CD8-positive, alpha-beta memory T cell (primary cell): ENCODE results near the gene RALGPS2. TPM values are rescaled to one million over a fixed set of nuclear protein-coding genes. Genes with fewer than 3 reads are reported as not detected.

Source experiments
- CTCF ChIA-PET: fragments of 350-600 bp; sonication (Branson Sonifier 250); formaldehyde crosslinking; loops from one replicate; lab custom pipeline; 2021; ENCODE audit warnings: antibody characterized with exemption; lab: Charles Lee
- POLR2A ChIA-PET: fragments of 350-600 bp; sonication (Branson Sonifier 250); formaldehyde crosslinking; loops from one replicate; lab custom pipeline; 2021; ENCODE audit warnings: antibody characterized with exemption; lab: Charles Lee
- DNase-seq, 5 donors: peaks; one replicate each; pipeline versions ENCODE4 v3.0.0 to v3.0.0-alpha.2; 2020 to 2022; ENCODE audit warnings: mixed read lengths in 1 of 5
- H3K27ac ChIP-seq: one replicate; pipeline ENCODE4 v1.7.0; 2013; ENCODE audit warnings: low read depth, mild to moderate bottlenecking, low read length, moderate library complexity
- H3K27me3 ChIP-seq: 2 replicates; pipeline ENCODE4 v1.7.0; 2013; ENCODE audit warnings: low read length, mild to moderate bottlenecking; ENCODE audit not compliant: insufficient read depth, poor library complexity, severe bottlenecking
- H3K36me3 ChIP-seq: 2 replicates; pipeline ENCODE4 v1.7.0; 2013; ENCODE audit warnings: mild to moderate bottlenecking, low read length, moderate library complexity; ENCODE audit not compliant: insufficient read depth
- H3K4me1 ChIP-seq: 2 replicates; pipeline ENCODE4 v1.7.0; 2013; ENCODE audit warnings: mild to moderate bottlenecking, low read length, moderate library complexity; ENCODE audit not compliant: insufficient read depth
- H3K4me3 ChIP-seq: 2 replicates; pipeline ENCODE4 v1.7.0; 2013; ENCODE audit warnings: mild to moderate bottlenecking, low read length
- H3K9me3 ChIP-seq: 2 replicates; pipeline ENCODE4 v1.7.0; 2013; ENCODE audit warnings: mild to moderate bottlenecking, low read length
- H3K27ac Mint-ChIP-seq, 8 donors: one replicate each; pipeline ENCODE4 v1.8.0; 2020 to 2021; ENCODE audit warnings: mixed read lengths in 8 of 8, mild to moderate bottlenecking in 6 of 8, inconsistent platforms in 3 of 8, moderate library complexity in 3 of 8
- H3K27me3 Mint-ChIP-seq, 2 donors: one replicate each; pipeline ENCODE4 v1.8.0; 2020 to 2021; ENCODE audit warnings: mixed read lengths in 2 of 2, mild to moderate bottlenecking in 1 of 2, moderate library complexity in 1 of 2
- H3K36me3 Mint-ChIP-seq, 3 donors: one replicate each; pipeline ENCODE4 v1.8.0; 2020 to 2021; ENCODE audit warnings: mixed read lengths in 3 of 3, inconsistent platforms in 1 of 3, mild to moderate bottlenecking in 1 of 3
- H3K4me1 Mint-ChIP-seq, 3 donors: one replicate each; pipeline ENCODE4 v1.8.0; 2020 to 2021; ENCODE audit warnings: mixed read lengths in 3 of 3, inconsistent platforms in 1 of 3, mild to moderate bottlenecking in 1 of 3
- H3K4me3 Mint-ChIP-seq, 7 donors: one replicate each; pipeline ENCODE4 v1.8.0; 2020 to 2021; ENCODE audit warnings: mixed read lengths in 7 of 7, mild to moderate bottlenecking in 6 of 7, moderate library complexity in 4 of 7, inconsistent platforms in 2 of 7
- H3K9me3 Mint-ChIP-seq, 5 donors: one replicate each; pipeline ENCODE4 v1.8.0; 2020 to 2022; ENCODE audit warnings: mixed read lengths in 5 of 5, mild to moderate bottlenecking in 3 of 5, moderate library complexity in 2 of 5, inconsistent platforms in 1 of 5
- polyA plus RNA-seq: library from polyadenylated mRNA; unstranded; fragments of 300-500 nt; fragmentation: Illumina TruSeq; gene quantifications from one replicate; pipeline ENCODE4 v1.2.3, GENCODE V29; 2021
- total RNA-seq, 2 experiments: library from RNA; stranded (reverse); gene quantifications; one replicate each; pipeline ENCODE4 v1.2.3, GENCODE V29; 2021

Gene RALGPS2
- total and polyA plus RNA-seq, 3 experiments from 2014 or later, result 1.8 to 4.1 (median 2.1) TPM

DNA sequence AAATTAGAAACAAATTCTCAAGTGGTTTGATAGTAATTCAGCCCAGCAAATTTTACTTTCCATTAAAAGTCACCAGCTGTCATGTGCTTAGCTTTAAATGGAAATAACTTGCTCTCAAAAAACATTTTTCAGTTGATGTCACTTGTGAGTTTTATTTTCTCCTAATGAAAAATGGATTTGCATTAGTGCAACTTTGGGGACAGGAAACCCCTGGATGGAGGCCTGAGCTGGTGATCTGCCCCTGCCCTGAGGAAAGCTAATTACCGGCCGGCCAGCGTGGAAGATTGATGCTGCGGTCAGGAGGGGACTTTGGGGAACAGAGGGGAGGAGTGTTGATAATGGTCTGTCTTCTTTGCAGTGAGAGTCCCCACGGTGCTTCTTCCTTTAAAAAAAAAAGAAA lies 212.7 kb downstream of the RALGPS2 start:
- H3K27me3 Mint-ChIP-seq, result peaks cover 7 to 13% of the 10 kb centered on the region in 2 donors
- no peaks in the 10 kb centered on the region for H3K4me1 Mint-ChIP-seq
- no peaks in the 10 kb centered on the region for H3K36me3 Mint-ChIP-seq
- no peak overlapping the region for H3K4me3 Mint-ChIP-seq
- Histone ChIP-seq H3K36me3 (no peaks in the 10 kb centered on the region), H3K27ac (no peak overlapping the region), H3K4me3 (no peak overlapping the region), H3K4me1 (no peaks in the 10 kb centered on the region), H3K9me3 (no peaks in the 10 kb centered on the region), H3K27me3 (no peaks in the 10 kb centered on the region)
- no peak overlapping the region for H3K27ac Mint-ChIP-seq
- DNase-seq, result no peak
- ChIA-PET CTCF (no interaction called here), POLR2A (no interaction called here)
- no peaks in the 10 kb centered on the region for H3K9me3 Mint-ChIP-seq

DNA sequence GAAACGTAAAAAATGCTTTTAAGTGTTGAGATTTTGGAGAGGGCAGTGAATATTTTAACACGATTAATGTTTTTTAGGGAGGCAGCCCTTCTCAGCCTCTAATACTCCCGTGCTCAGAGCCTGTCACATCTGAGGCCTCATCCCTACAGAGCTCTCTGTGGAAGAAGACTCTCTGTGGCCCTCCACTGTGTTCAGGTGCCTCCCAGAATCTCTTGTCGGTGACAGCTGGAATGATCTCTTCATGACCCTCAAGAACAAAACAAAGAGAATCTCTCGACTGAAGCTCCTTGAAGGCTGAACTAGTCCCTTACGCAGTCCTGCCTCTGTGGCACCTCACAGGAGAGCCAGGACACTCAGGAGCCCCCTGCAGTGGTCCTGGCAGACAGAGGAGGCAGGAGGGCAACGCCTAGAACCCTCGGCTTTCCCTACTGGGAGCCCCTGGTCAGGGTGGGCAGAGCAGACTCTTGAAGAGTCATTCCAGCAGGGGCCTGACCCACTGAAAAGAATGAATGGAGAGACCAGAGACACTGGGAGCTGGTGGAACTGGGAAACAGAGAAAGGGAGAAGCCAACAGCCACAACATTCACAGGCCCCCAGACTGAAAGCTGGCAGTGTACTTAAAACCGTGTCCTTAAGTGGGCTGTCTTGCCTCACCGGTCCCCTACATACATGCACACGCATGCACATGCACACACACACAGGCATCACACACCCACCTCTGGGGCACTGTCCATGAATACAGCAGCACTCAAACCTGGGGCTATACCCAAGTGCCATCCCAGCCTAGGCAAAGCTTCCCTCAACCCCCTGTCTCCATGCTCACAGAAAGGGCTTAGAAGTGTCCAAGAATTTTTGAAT lies 213.3 kb downstream of the RALGPS2 start:
- Histone ChIP-seq H3K4me1 (no peaks in the 10 kb centered on the region), H3K27ac (no peak overlapping the region), H3K9me3 (no peaks in the 10 kb centered on the region), H3K4me3 (no peak overlapping the region), H3K36me3 (no peaks in the 10 kb centered on the region), H3K27me3 (no peaks in the 10 kb centered on the region)
- Mint-ChIP-seq H3K9me3 (no peaks in the 10 kb centered on the region), H3K4me3 (no peak overlapping the region), H3K27me3 (peaks cover 7 to 16% of the 10 kb centered on the region in 2 donors), H3K4me1 (no peaks in the 10 kb centered on the region), H3K27ac (no peak overlapping the region), H3K36me3 (no peaks in the 10 kb centered on the region)
- DNase-seq, result no peak
- POLR2A ChIA-PET, result no interaction called here
- CTCF ChIA-PET, result no interaction called here

DNA sequence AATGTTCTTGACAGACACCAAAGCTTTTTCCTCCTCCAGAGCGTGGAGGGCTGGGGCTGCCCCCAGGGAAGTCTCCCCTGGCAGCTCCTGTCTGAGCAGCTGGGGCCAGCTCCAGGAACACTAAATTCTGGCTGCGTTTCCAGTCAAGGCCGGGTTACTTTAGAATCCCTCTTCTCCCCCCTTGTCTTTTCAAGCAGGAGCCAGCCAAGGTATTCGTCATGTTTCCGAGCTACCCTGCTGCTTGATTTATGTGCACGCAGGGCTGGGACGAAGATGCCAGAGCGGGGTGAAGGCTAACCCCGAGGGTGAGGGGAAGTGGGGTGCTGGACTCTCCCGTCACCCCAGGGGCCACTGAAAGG lies 213.9 kb downstream of the RALGPS2 start:
- Histone ChIP-seq H3K27ac (no peak overlapping the region), H3K27me3 (no peaks in the 10 kb centered on the region), H3K36me3 (no peaks in the 10 kb centered on the region), H3K9me3 (no peaks in the 10 kb centered on the region), H3K4me3 (no peak overlapping the region), H3K4me1 (no peaks in the 10 kb centered on the region)
- Mint-ChIP-seq H3K9me3 (no peaks in the 10 kb centered on the region), H3K4me3 (no peak overlapping the region), H3K36me3 (no peaks in the 10 kb centered on the region), H3K27ac (no peak overlapping the region), H3K4me1 (no peaks in the 10 kb centered on the region), H3K27me3 (peaks cover 8 to 16% of the 10 kb centered on the region in 2 donors)
- DNase-seq, result no peak
- ChIA-PET CTCF (no interaction called here), POLR2A (no interaction called here)

DNA sequence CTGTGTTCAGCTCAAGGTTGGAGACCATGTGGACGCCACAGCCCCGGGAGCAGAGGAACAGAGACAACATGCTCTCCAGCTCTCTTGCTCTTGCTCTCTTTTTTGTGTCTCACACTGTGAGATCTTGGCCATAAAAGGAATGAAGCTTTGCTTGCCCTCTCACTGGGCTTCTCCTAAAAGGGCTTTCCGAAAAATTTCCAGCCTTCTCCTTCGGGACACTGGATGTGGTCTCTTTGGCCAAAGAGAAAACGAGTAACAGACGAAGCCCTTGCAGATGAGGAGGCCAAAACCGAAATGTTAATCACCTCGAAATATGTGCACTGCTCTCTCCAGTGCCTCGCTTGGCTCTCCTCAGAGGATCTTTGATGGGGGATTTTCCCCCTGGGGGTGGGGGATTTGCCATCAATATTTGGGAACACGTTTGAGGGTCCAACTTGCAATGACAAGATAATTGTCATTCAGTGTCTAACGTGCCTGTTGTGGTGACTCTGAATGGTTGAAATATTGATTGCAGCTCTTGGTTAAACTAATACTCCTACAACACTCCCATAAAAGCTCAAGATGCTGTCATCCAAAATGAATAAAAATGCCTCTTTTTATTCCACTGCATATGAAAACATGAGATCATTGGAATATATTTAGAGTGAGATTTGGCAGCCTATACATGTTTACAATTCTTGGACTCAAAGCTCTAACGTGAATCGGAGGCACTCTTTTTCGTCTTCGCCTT lies 214.5 kb downstream of the RALGPS2 start:
- Histone ChIP-seq H3K4me1 (no peaks in the 10 kb centered on the region), H3K9me3 (no peaks in the 10 kb centered on the region), H3K27ac (no peak overlapping the region), H3K27me3 (no peaks in the 10 kb centered on the region), H3K4me3 (no peak overlapping the region), H3K36me3 (no peaks in the 10 kb centered on the region)
- Mint-ChIP-seq H3K27ac (no peak overlapping the region), H3K36me3 (no peaks in the 10 kb centered on the region), H3K4me1 (no peaks in the 10 kb centered on the region), H3K4me3 (no peak overlapping the region), H3K9me3 (no peaks in the 10 kb centered on the region), H3K27me3 (peaks cover 9 to 16% of the 10 kb centered on the region in 2 donors)
- ChIA-PET POLR2A (no interaction called here), CTCF (no interaction called here)
- no peak for DNase-seq

DNA sequence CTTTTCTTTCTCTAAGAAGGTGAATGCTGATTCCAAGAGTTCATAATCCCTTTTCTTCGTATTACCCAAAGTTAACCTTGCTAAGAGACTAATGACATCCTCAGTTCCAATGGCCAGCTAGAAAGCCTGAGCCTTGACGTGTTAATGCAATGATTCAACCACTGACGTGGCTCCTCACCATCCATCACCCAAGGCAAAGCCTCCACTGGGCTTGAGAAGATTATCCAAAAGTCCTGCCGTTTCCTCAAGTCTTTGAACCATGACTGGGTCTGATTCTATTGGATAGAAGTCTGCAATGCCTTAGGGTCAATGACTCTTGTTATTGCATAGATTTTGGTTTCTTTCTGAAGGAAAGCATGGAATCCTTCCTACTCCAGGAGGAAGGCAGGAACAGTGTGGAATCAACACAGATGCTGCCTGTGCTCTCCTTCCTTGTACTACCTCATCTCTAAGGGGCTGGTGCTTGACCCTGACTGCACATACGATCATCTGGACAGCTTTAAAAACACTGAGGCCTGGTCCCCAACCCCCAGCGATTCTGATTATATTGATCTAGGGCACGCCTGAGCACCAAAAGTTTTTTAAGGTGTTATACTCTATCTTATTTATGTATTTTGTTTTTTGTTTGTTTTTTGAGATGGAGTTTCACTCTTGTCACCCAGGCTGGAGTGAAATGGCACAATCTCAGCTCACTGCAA lies 215.2 kb downstream of the RALGPS2 start:
- Histone ChIP-seq H3K27ac (no peak overlapping the region), H3K4me3 (no peak overlapping the region), H3K9me3 (no peaks in the 10 kb centered on the region), H3K4me1 (no peaks in the 10 kb centered on the region), H3K27me3 (no peaks in the 10 kb centered on the region), H3K36me3 (no peaks in the 10 kb centered on the region)
- H3K27ac Mint-ChIP-seq, result no peak overlapping the region
- no peaks in the 10 kb centered on the region for H3K4me1 Mint-ChIP-seq
- POLR2A ChIA-PET, result no interaction called here
- no peak for DNase-seq
- no peaks in the 10 kb centered on the region for H3K9me3 Mint-ChIP-seq
- peaks cover 0 to 2% (median 0%) of the 10 kb centered on the region in 3 donors for H3K36me3 Mint-ChIP-seq
- CTCF ChIA-PET, result no interaction called here
- H3K4me3 Mint-ChIP-seq, result no peak overlapping the region
- peaks cover 9 to 18% of the 10 kb centered on the region in 2 donors for H3K27me3 Mint-ChIP-seq

DNA sequence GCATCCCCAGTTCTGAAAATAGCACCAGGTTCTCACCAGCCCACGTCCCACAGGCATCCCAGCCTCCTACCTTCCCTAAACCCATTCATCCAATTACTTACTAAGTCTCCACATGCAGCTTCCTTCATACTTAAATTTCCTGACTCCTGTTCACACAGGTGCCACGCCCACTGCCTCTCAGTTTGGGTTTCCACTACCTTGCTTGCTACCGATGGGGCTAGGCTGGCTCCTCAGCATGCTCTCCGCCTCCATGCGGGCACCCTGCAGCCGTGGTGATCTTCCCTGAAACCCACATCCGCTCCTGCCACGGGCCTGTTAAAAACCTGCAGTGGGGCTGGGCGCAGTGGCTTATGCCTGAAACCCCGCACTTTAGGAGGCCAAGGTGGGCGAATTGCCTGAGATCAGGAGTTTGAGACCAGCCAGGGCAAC lies 216.2 kb downstream of the RALGPS2 start:
- no peak overlapping the region for H3K4me3 ChIP-seq
- ChIA-PET CTCF (no interaction called here), POLR2A (no interaction called here)
- H3K4me1 ChIP-seq, result no peaks in the 10 kb centered on the region
- H3K9me3 ChIP-seq, result no peaks in the 10 kb centered on the region
- peaks cover 0 to 3% (median 0%) of the 10 kb centered on the region in 3 donors for H3K36me3 Mint-ChIP-seq
- no peaks in the 10 kb centered on the region for H3K36me3 ChIP-seq
- H3K27me3 ChIP-seq, result no peaks in the 10 kb centered on the region
- H3K4me1 Mint-ChIP-seq, result no peaks in the 10 kb centered on the region
- peaks cover 9 to 20% of the 10 kb centered on the region in 2 donors for H3K27me3 Mint-ChIP-seq
- H3K4me3 Mint-ChIP-seq, result no peak overlapping the region
- H3K27ac Mint-ChIP-seq, result no peak overlapping the region
- H3K9me3 Mint-ChIP-seq, result no peaks in the 10 kb centered on the region
- H3K27ac ChIP-seq, result no peak overlapping the region
- no peak for DNase-seq

DNA sequence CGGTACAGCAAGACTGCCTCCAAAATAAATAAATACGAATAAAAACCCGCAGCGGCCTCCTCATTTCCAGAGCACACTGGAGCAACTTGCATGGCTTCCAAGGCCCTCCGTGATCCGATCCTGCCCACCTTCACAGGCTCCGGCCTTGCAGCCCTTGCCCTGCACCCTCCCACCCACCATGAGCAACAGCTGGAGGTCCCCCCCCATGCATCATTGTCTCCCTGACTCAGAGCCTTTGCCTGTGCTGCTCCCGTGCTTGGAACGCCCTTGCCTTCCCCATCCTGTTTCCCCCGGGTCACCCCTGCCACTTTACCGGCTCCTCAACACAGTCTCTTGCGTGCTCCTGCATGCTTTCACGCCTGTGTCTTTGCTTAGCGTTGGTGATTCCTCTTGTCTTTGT lies 216.8 kb downstream of the RALGPS2 start:
- DNase-seq, result no peak

More for the DNA sequence above, 216.8 kb downstream of the RALGPS2 start:
- Histone ChIP-seq H3K4me3 (no peak overlapping the region), H3K4me1 (no peaks in the 10 kb centered on the region), H3K9me3 (no peaks in the 10 kb centered on the region), H3K36me3 (no peaks in the 10 kb centered on the region), H3K27me3 (no peaks in the 10 kb centered on the region), H3K27ac (no peak overlapping the region)
- Mint-ChIP-seq H3K27me3 (peaks cover 12 to 20% of the 10 kb centered on the region in 2 donors), H3K27ac (no peak overlapping the region), H3K9me3 (no peaks in the 10 kb centered on the region), H3K4me3 (no peak overlapping the region), H3K36me3 (peaks cover 0 to 3% (median 0%) of the 10 kb centered on the region in 3 donors), H3K4me1 (no peaks in the 10 kb centered on the region)
- ChIA-PET CTCF (no interaction called here), POLR2A (no interaction called here)
